ENCODE measurements around the gene ATG16L1. TPM values are rescaled to one million over a fixed set of nuclear protein-coding genes. Genes with fewer than 3 reads are reported as not detected.

Gene ATG16L1
- total and polyA plus RNA-seq, 7 donors = 14.3 to 46.3 (median 23.5) TPM

- H3K4me1 ChIP-seq = peaks cover 17% of the 10 kb centered on the region
- DNase-seq = no peak
- H3K36me3 ChIP-seq (ENCODE audit: insufficient read depth in 1 of 2, low read depth in 1 of 2) = peaks cover 14 to 53% of the 10 kb centered on the region in 2 donors
- H3K9me3 ChIP-seq = no peaks in the 10 kb centered on the region
- intact Hi-C loops (cut with DNase I) = loop anchor here in 1 of 2 donors (10.0 kb wide), 1 partner anchor 411 kb away; no protein-coding TSS in a partner anchor
- no peak overlapping the region for H3K27ac ChIP-seq
- WGBS, 3 donors = 86 to 88% (median 86%) methylated on average over 4 of the region's 4 CpGs
- TF ChIP-seq CTCF (IDR thresholded peaks at IDR 0.05) = no peak
- no peaks in the 10 kb centered on the region for H3K27me3 ChIP-seq (ENCODE audit: insufficient read depth in 3 of 3, low read length in 2 of 3)
- no peak overlapping the region for H3K4me3 ChIP-seq
- ATAC-seq = no peak
These were observed 4.6 kb downstream of the ATG16L1 start for GRCh38 chr2:233256048-233256447.

- H3K4me1 ChIP-seq = peaks cover 8% of the 10 kb centered on the region
- intact Hi-C loops (cut with DNase I) = loop anchor here in 1 of 2 donors (10.0 kb wide), 1 partner anchor 413 kb away; no protein-coding TSS in a partner anchor
- ATAC-seq (no peak), DNase-seq (no peak)
- no peak overlapping the region for H3K4me3 ChIP-seq
- no peaks in the 10 kb centered on the region for H3K27me3 ChIP-seq (ENCODE audit: insufficient read depth in 3 of 3, low read length in 2 of 3)
- TF ChIP-seq CTCF (IDR thresholded peaks at IDR 0.05) = no peak
- peaks cover 14 to 75% of the 10 kb centered on the region in 2 donors for H3K36me3 ChIP-seq (ENCODE audit: insufficient read depth in 1 of 2, low read depth in 1 of 2)
- H3K27ac ChIP-seq = no peak overlapping the region
- 55 to 82% (median 58%) methylated on average over 2 of the region's 2 CpGs for WGBS, 3 donors
- no peaks in the 10 kb centered on the region for H3K9me3 ChIP-seq
These were observed 6.7 kb downstream of the ATG16L1 start for GRCh38 chr2:233258211-233258610.

- intact Hi-C loops (cut with DNase I) = loop anchor here in 1 of 2 donors (10.0 kb wide), 1 partner anchor 415 kb away; no protein-coding TSS in a partner anchor
- no peaks in the 10 kb centered on the region for H3K4me1 ChIP-seq
- DNase-seq (no peak), ATAC-seq (no peak)
- no peaks in the 10 kb centered on the region for H3K9me3 ChIP-seq
- peaks cover 14 to 90% of the 10 kb centered on the region in 2 donors for H3K36me3 ChIP-seq (ENCODE audit: insufficient read depth in 1 of 2, low read depth in 1 of 2)
- TF ChIP-seq CTCF (IDR thresholded peaks at IDR 0.05) = no peak
- WGBS, 3 donors = 89 to 97% (median 90%) methylated on average over 1 of the region's 1 CpG
- H3K27me3 ChIP-seq (ENCODE audit: insufficient read depth in 3 of 3, low read length in 2 of 3) = no peaks in the 10 kb centered on the region
- H3K27ac ChIP-seq = no peak overlapping the region
- H3K4me3 ChIP-seq = no peak overlapping the region
These were observed 8.3 kb downstream of the ATG16L1 start for GRCh38 chr2:233259730-233260129.

- WGBS, 3 donors = 96 to 98% (median 97%) methylated on average over 5 of the region's 5 CpGs
- Histone ChIP-seq H3K9me3 (no peaks in the 10 kb centered on the region), H3K27ac (no peak overlapping the region), H3K36me3 (ENCODE audit: insufficient read depth in 1 of 2, low read depth in 1 of 2) (peaks cover 17 to 100% of the 10 kb centered on the region in 2 donors), H3K4me1 (no peaks in the 10 kb centered on the region), H3K4me3 (no peak overlapping the region), H3K27me3 (ENCODE audit: insufficient read depth in 3 of 3, low read length in 2 of 3) (no peaks in the 10 kb centered on the region)
- no peak for DNase-seq
- intact Hi-C loops (cut with DNase I) = no loop called here
- no peak for TF ChIP-seq CTCF (IDR thresholded peaks at IDR 0.05)
- ATAC-seq = no peak
These were observed 9.2 kb downstream of the ATG16L1 start for GRCh38 chr2:233260661-233261060.
